ENCODE results near the gene CAMTA1. TPM values are rescaled to one million over a fixed set of nuclear protein-coding genes. Genes with fewer than 3 reads are reported as not detected.

CAMTA1 gene
- total RNA-seq, 1 donor from 2014 or later, result 62.9 TPM

- Histone ChIP-seq H3K27ac (no peak overlapping the region), H3K36me3 (no peaks in the 10 kb centered on the region), H3K4me3 (no peak overlapping the region), H3K9me3 (no peaks in the 10 kb centered on the region), H3K27me3 (no peaks in the 10 kb centered on the region), H3K4me1 (no peaks in the 10 kb centered on the region)
- TF ChIP-seq CTCF (IDR thresholded peaks at IDR 0.05), result no peak
- TF ChIP-seq POLR2AphosphoS5 (IDR thresholded peaks at IDR 0.05; ENCODE audit: insufficient read depth in 1 of 2, low read depth in 1 of 2), result no peak
- TF ChIP-seq POLR2A (IDR thresholded peaks at IDR 0.05), result no peak
- intact Hi-C loops (cut with DNase I), result no loop called here
- no peak for DNase-seq (ENCODE audit: extremely low spot score in 2 of 2)
These were observed 228.8 kb downstream of the CAMTA1 start for GRCh38 chr1:7013833-7014639.

- no peak for DNase-seq (ENCODE audit: extremely low spot score in 2 of 2)
- H3K36me3 ChIP-seq, result no peaks in the 10 kb centered on the region
- no peaks in the 10 kb centered on the region for H3K9me3 ChIP-seq
- H3K27ac ChIP-seq, result no peak overlapping the region
- intact Hi-C loops (cut with DNase I), result no loop called here
- TF ChIP-seq POLR2AphosphoS5 (IDR thresholded peaks at IDR 0.05; ENCODE audit: insufficient read depth in 1 of 2, low read depth in 1 of 2) (no peak), CTCF (IDR thresholded peaks at IDR 0.05) (no peak)
- H3K4me1 ChIP-seq, result no peaks in the 10 kb centered on the region
- no peak overlapping the region for H3K4me3 ChIP-seq
- no peaks in the 10 kb centered on the region for H3K27me3 ChIP-seq
These were observed 229.3 kb downstream of the CAMTA1 start for GRCh38 chr1:7014640-7014930.

- intact Hi-C loops (cut with DNase I), result no loop called here
- H3K9me3 ChIP-seq, result no peaks in the 10 kb centered on the region
- DNase-seq (ENCODE audit: extremely low spot score in 2 of 2), result no peak
- no peaks in the 10 kb centered on the region for H3K27me3 ChIP-seq
- no peaks in the 10 kb centered on the region for H3K4me1 ChIP-seq
- no peak overlapping the region for H3K4me3 ChIP-seq
- TF ChIP-seq CTCF (IDR thresholded peaks at IDR 0.05), result no peak
- TF ChIP-seq POLR2A (IDR thresholded peaks at IDR 0.05), result no peak
- TF ChIP-seq POLR2AphosphoS5 (IDR thresholded peaks at IDR 0.05; ENCODE audit: insufficient read depth in 1 of 2, low read depth in 1 of 2), result no peak
- no peaks in the 10 kb centered on the region for H3K36me3 ChIP-seq
- H3K27ac ChIP-seq, result no peak overlapping the region
These were observed 229.8 kb downstream of the CAMTA1 start for GRCh38 chr1:7015022-7015421.

- Histone ChIP-seq H3K27me3 (no peaks in the 10 kb centered on the region), H3K36me3 (no peaks in the 10 kb centered on the region), H3K9me3 (no peaks in the 10 kb centered on the region), H3K27ac (no peak overlapping the region), H3K4me1 (no peaks in the 10 kb centered on the region), H3K4me3 (no peak overlapping the region)
- intact Hi-C loops (cut with DNase I), result no loop called here
- no peak for TF ChIP-seq POLR2A (IDR thresholded peaks at IDR 0.05)
- TF ChIP-seq CTCF (IDR thresholded peaks at IDR 0.05), result no peak
- TF ChIP-seq POLR2AphosphoS5 (IDR thresholded peaks at IDR 0.05; ENCODE audit: insufficient read depth in 1 of 2, low read depth in 1 of 2), result no peak
- DNase-seq (ENCODE audit: extremely low spot score in 2 of 2), result no peak
These were observed 233.1 kb downstream of the CAMTA1 start for GRCh38 chr1:7018351-7018750.

GRCh38 chr1:7018826-7019225 lies 233.6 kb downstream of the CAMTA1 start:
- H3K36me3 ChIP-seq, result no peaks in the 10 kb centered on the region
- DNase-seq (ENCODE audit: extremely low spot score in 2 of 2), result peak in 1 of 2 donors; percentile 89
- H3K27me3 ChIP-seq, result no peaks in the 10 kb centered on the region
- no peak overlapping the region for H3K4me3 ChIP-seq
- H3K27ac ChIP-seq, result no peak overlapping the region
- no peaks in the 10 kb centered on the region for H3K4me1 ChIP-seq
- TF ChIP-seq CTCF (IDR thresholded peaks at IDR 0.05) (no peak), POLR2AphosphoS5 (IDR thresholded peaks at IDR 0.05; ENCODE audit: insufficient read depth in 1 of 2, low read depth in 1 of 2) (no peak), POLR2A (IDR thresholded peaks at IDR 0.05) (no peak)
- intact Hi-C loops (cut with DNase I), result no loop called here
- H3K9me3 ChIP-seq, result no peaks in the 10 kb centered on the region
